HepG2 (cell line): Measurements from ENCODE around the gene MAP3K8. TPM values are rescaled to one million over a fixed set of nuclear protein-coding genes. Genes with fewer than 3 reads are reported as not detected.

Experiments
- ATAC-seq: fragments of 200-7000 bp; cut with Tn5 transposase; 3 replicates; pipeline ENCODE4 v1.9.1; 2020; ENCODE audit warnings: mild to moderate bottlenecking, moderate library complexity
- BruUV-seq: library from RNA; stranded (reverse); fragments of 400-500 nt; replicated peaks from 2 replicates; lab custom pipeline; 2021; lab: Mats Ljungman, UMichigan
- CTCF ChIA-PET: fragments of 300-600 bp; formaldehyde crosslinking; extraction: SDS; loops from one replicate; lab custom pipeline; 2021; ENCODE audit warnings: low total read pairs, inconsistent platforms, low intra/inter-chr PET ratio; lab: Yijun Ruan, JAX
- POLR2A ChIA-PET: fragments of 350-600 bp; sonication (Branson Sonifier 250); formaldehyde crosslinking; loops from one replicate; lab custom pipeline; 2020; ENCODE audit warnings: antibody characterized with exemption, inconsistent platforms; lab: Yijun Ruan, JAX
- DNase-seq: peaks from one replicate; pipeline ENCODE4 v3.0.0-alpha.2; 2015; ENCODE audit warnings: low spot score
- FAIRE-seq: peaks from 3 replicates; lab custom pipeline; 2011; peaks lifted over from hg19 to GRCh38; lab: Jason Lieb, UNC
- H2AFZ ChIP-seq: one replicate; pipeline ENCODE4 v1.6.1; 2011; ENCODE audit warnings: low read length, inconsistent platforms
- H3K27ac ChIP-seq: fragments of 300-600 bp; 3 replicates; pipeline ENCODE4 v1.8.0; 2011; ENCODE audit warnings: mixed run types, mild to moderate bottlenecking, mixed read lengths, low read length, inconsistent platforms; ENCODE audit not compliant: insufficient read depth; ENCODE audit errors: extremely low read length
- H3K27me3 ChIP-seq, 2 experiments: fragments of 200-600 bp in 1 of 2; 2 replicates in 1 of 2; 3 replicates in 1 of 2; pipeline versions ENCODE4 v1.6.0 to v1.8.0; 2011; ENCODE audit warnings: low read length in 2 of 2, mild to moderate bottlenecking in 2 of 2, moderate library complexity in 2 of 2, inconsistent platforms in 1 of 2; ENCODE audit not compliant: insufficient read depth in 2 of 2, control insufficient read depth in 1 of 2
- H3K36me3 ChIP-seq, 2 experiments: fragments of 200-600 bp in 1 of 2; replicated peaks in 1 of 2; 2 replicates in 1 of 2; 3 replicates in 1 of 2; pipeline versions ENCODE4 v1.5.1 to v1.8.0; 2011; ENCODE audit warnings: low read length in 2 of 2, inconsistent platforms in 1 of 2; ENCODE audit not compliant: insufficient read depth in 2 of 2, control insufficient read depth in 1 of 2
- H3K4me1 ChIP-seq: 2 replicates; pipeline ENCODE4 v1.5.1; 2012; ENCODE audit warnings: low read length, inconsistent platforms; ENCODE audit not compliant: insufficient read depth
- H3K4me2 ChIP-seq: 2 replicates; pipeline ENCODE4 v1.6.0; 2011; ENCODE audit warnings: low read depth, low read length, inconsistent platforms
- H3K4me3 ChIP-seq, 3 experiments: fragments of 200-600 bp in 1 of 3; sonication (generic), shearing (Covaris generic) in 1 of 3; replicated peaks in 1 of 3; 2 replicates each; pipeline ENCODE4 v1.5.1; 2011 to 2016; ENCODE audit warnings: low read length in 3 of 3, inconsistent platforms in 2 of 3, low read depth in 2 of 3, mild to moderate bottlenecking in 2 of 3, control low read depth in 1 of 3, mixed read lengths in 1 of 3; ENCODE audit not compliant: insufficient read depth in 1 of 3
- H3K79me2 ChIP-seq: one replicate; pipeline ENCODE4 v1.6.1; 2011; ENCODE audit warnings: low read length, inconsistent platforms; ENCODE audit not compliant: insufficient read depth
- H3K9ac ChIP-seq: 2 replicates; pipeline ENCODE4 v1.6.0; 2011; ENCODE audit warnings: mild to moderate bottlenecking, low read depth, low read length, inconsistent platforms; ENCODE audit not compliant: insufficient read depth
- H3K9me3 ChIP-seq: 2 replicates; pipeline ENCODE4 v1.5.1; 2012; ENCODE audit warnings: mild to moderate bottlenecking, low read length
- H4K20me1 ChIP-seq: 2 replicates; pipeline ENCODE4 v1.6.0; 2011; ENCODE audit warnings: inconsistent platforms, mild to moderate bottlenecking, low read length, moderate library complexity; ENCODE audit not compliant: insufficient read depth
- CREM ChIP-seq, 2 experiments: sonication (generic) in 1 of 2; formaldehyde crosslinking in 1 of 2; IDR thresholded peaks; 2 replicates each; pipeline versions ENCODE4 v1.4.0 to v1.6.1; 2016 to 2020; ENCODE audit warnings: antibody characterized with exemption in 1 of 2, mild to moderate bottlenecking in 1 of 2, missing genetic modification reagents in 1 of 2
- FOXA1 ChIP-seq, 2 experiments: fragments of 450-650 bp in 1 of 2; sonication (generic) in 1 of 2; formaldehyde crosslinking in 1 of 2; IDR thresholded peaks; 2 replicates each; pipeline versions ENCODE4 v1.4.0 to v1.6.1; 2016 to 2020; ENCODE audit warnings: missing genetic modification reagents in 1 of 2
- FOXO1 ChIP-seq: sonication (generic); formaldehyde crosslinking; IDR thresholded peaks from 2 replicates; pipeline ENCODE4 v1.4.0; 2020; ENCODE audit warnings: missing genetic modification reagents
- HOXA5 ChIP-seq: sonication (generic); formaldehyde crosslinking; IDR thresholded peaks from 2 replicates; pipeline ENCODE4 v1.4.0; 2020; ENCODE audit warnings: missing genetic modification reagents
- POLR2A ChIP-seq, 2 experiments: IDR thresholded peaks; 2 replicates each; pipeline ENCODE4 v1.6.1; 2011; ENCODE audit warnings: low read depth in 2 of 2, low read length in 2 of 2, mild to moderate bottlenecking in 1 of 2, moderate library complexity in 1 of 2; ENCODE audit not compliant: insufficient read depth in 1 of 2
- PRMT3 ChIP-seq: sonication (generic); formaldehyde crosslinking; IDR thresholded peaks from 2 replicates; pipeline ENCODE4 v1.8.1; 2022; ENCODE audit warnings: low read depth, mild to moderate bottlenecking, moderate library complexity, missing genetic modification reagents, borderline replicate concordance
- ZFYVE20 ChIP-seq: sonication (generic); formaldehyde crosslinking; IDR thresholded peaks from 2 replicates; pipeline ENCODE4 v1.8.0; 2023; ENCODE audit warnings: low read depth, mild to moderate bottlenecking, moderate library complexity, missing genetic modification reagents, borderline replicate concordance
- ZNF121 ChIP-seq: sonication (generic); formaldehyde crosslinking; IDR thresholded peaks from 2 replicates; pipeline ENCODE4 v1.5.0; 2020; ENCODE audit warnings: mild to moderate bottlenecking, missing genetic modification reagents
- ZNF431 ChIP-seq: sonication (generic); formaldehyde crosslinking; IDR thresholded peaks from 2 replicates; pipeline ENCODE4 v1.9.0; 2022; ENCODE audit warnings: missing genetic modification reagents, low read depth, mild to moderate bottlenecking, borderline replicate concordance
- ZNF652 ChIP-seq: IDR thresholded peaks from 2 replicates; pipeline ENCODE4 v1.6.1; 2016; ENCODE audit warnings: low read depth, borderline replicate concordance
- ZNF879 ChIP-seq: sonication (generic); formaldehyde crosslinking; IDR thresholded peaks from 2 replicates; pipeline ENCODE4 v1.8.1; 2023; ENCODE audit warnings: missing genetic modification reagents
- WGBS: methylation state at CpG from one replicate; pipeline ENCODE4 v1.1.6; 2017; ENCODE audit warnings: low lambda C conversion rate; 5-methylcytosine and 5-hydroxymethylcytosine counted together
- in situ Hi-C: cut with HindIII; loops from 2 replicates; pipeline ENCODE4 v1.10.0; 2017; ENCODE audit warnings: low pct_unique_long_range_greater_than_20kb; ENCODE audit not compliant: extremely low pct_ligation_motif_present
- intact Hi-C: fragments of 100-400 bp; cut with micrococcal nuclease; formaldehyde crosslinking; loops from one replicate; pipeline ENCODE4 v1.10.0; 2022; ENCODE audit not compliant: unreplicated experiment
- polyA plus RNA-seq, 8 experiments: library from polyadenylated mRNA; depleted of rRNA in 3 of 8; stranded (reverse) in 7 of 8; unstranded in 1 of 8; fragments of >200 nt; fragmentation: Illumina TruSeq in 4 of 8; extraction: Trizol in 4 of 8; gene quantifications; 2 replicates each; pipeline versions ENCODE4 v1.2.1 to v1.2.3, GENCODE V29; 2011 to 2016; ENCODE audit warnings: low read depth in 4 of 8, missing spikeins in 1 of 8, mixed read lengths in 1 of 8; ENCODE audit not compliant: insufficient read depth in 1 of 8
- total RNA-seq, 5 experiments: library from RNA; depleted of rRNA; stranded (reverse); fragments of >200 nt; fragmentation: Illumina TruSeq; extraction: Trizol; gene quantifications; 2 replicates each; pipeline ENCODE4 v1.2.3, GENCODE V29; 2016; ENCODE audit warnings: low read depth in 1 of 5
- TF ChIP-seq, protein P1 (sequence below): sonication (generic); formaldehyde crosslinking; IDR thresholded peaks from 2 replicates; pipeline ENCODE4 v1.4.0; 2020; ENCODE audit warnings: missing genetic modification reagents
- TF ChIP-seq, protein P2 (sequence below): sonication (generic); formaldehyde crosslinking; IDR thresholded peaks from 2 replicates; pipeline ENCODE4 v1.5.0; 2020; ENCODE audit warnings: mild to moderate bottlenecking, missing genetic modification reagents

The MAP3K8 gene
- total and polyA plus RNA-seq, 2 of the 13 experiments (the other 11 are each of a cell fraction or from before 2014, with no cell fraction given), result 19.3 to 37.9 TPM

- no peak overlapping the region for H2AFZ ChIP-seq
- FAIRE-seq, result no peak
- 98% methylated on average over 6 of the region's 6 CpGs for WGBS
- no peak overlapping the region for H3K27ac ChIP-seq
- no peaks in the 10 kb centered on the region for H3K4me1 ChIP-seq
- CTCF ChIA-PET, result no interaction called here
- H3K9ac ChIP-seq, result no peak overlapping the region
- H3K79me2 ChIP-seq, result no peaks in the 10 kb centered on the region
- TF ChIP-seq ZNF121, result 0 out of 2 replicates have a peak, but pooled peaks have one; percentile 40
- no peak for TF ChIP-seq FOXA1 (IDR thresholded peaks at IDR 0.05)
- no peak for TF ChIP-seq FOXA1 (CRISPR knock-in tag; IDR thresholded peaks at IDR 0.05)
- TF ChIP-seq, all 625 proteins: peak for 1
- no peaks in the 10 kb centered on the region for H4K20me1 ChIP-seq
- BruUV-seq, result no TSS peak
- H3K36me3 ChIP-seq, result peaks cover 22 to 79% of the 10 kb centered on the region in 2 experiments
- H3K4me3 ChIP-seq, result no peak overlapping the region
- POLR2A ChIA-PET, result interaction anchor here (1.0 kb wide), 1 partner anchor 21 kb away, joined by 3 read pairs; no protein-coding TSS in a partner anchor
- no peaks in the 10 kb centered on the region for H3K9me3 ChIP-seq
- no peaks in the 10 kb centered on the region for H3K27me3 ChIP-seq
- H3K4me2 ChIP-seq, result no peak overlapping the region
- in situ Hi-C loops (no loop called here), intact Hi-C loops (no loop called here)
- DNase-seq (no peak), ATAC-seq (no peak)
These were observed 20.0 kb downstream of the MAP3K8 start for GRCh38 chr10:30453764-30454527.

DNA sequence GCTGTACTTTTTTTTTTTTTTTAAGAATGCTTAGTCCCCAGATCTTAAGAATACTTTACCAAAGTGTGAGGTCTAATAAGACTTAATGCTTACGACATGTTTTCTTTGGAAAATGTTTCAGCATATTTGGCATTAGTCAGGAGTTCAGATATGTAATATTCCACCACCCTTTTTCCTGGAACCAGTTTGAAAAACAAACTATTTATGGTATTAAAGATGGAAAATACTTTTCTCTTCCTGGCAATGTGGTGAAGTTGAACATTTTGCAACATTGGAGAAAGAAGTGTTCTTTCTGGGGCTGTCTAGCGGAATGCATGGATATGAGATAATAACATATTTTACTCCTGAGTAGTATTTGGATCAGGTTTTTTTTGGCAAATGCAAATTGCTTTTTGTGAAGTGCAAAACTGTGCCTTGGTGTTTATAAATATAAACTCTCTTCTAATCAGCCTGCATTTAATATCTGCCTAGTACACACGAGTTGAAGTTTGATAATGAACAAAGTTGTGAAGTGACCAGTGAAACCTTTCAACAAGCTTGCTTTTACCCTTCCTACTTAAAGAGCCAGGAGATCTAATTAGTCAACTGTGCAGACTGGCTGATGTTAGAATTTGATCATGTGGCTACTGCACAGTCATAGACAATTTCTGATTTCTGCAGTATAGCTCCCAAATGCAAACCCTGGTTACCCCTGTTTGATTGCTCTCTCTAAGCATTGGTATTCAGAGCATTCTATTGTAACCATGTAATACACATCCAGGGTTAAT is 20.9 kb downstream of the MAP3K8 start:
- in situ Hi-C loops, result no loop called here
- BruUV-seq, result no TSS peak
- no peaks in the 10 kb centered on the region for H3K27me3 ChIP-seq
- H3K9me3 ChIP-seq, result no peaks in the 10 kb centered on the region
- WGBS, result 91% methylated on average over 3 of the region's 3 CpGs
- no peak overlapping the region for H3K4me2 ChIP-seq
- no peak overlapping the region for H2AFZ ChIP-seq
- CTCF ChIA-PET, result no interaction called here
- POLR2A ChIA-PET, result interaction anchor here (1.0 kb wide), 1 partner anchor 22 kb away, joined by 3 read pairs; no protein-coding TSS in a partner anchor
- H3K4me3 ChIP-seq, result no peak overlapping the region
- H3K4me1 ChIP-seq, result no peaks in the 10 kb centered on the region
- H3K36me3 ChIP-seq, result peaks cover 24 to 78% of the 10 kb centered on the region in 2 experiments
- no peaks in the 10 kb centered on the region for H3K79me2 ChIP-seq
- ATAC-seq, result no peak
- intact Hi-C loops, result no loop called here
- H4K20me1 ChIP-seq, result no peaks in the 10 kb centered on the region
- DNase-seq, result no peak
- H3K27ac ChIP-seq, result no peak overlapping the region
- H3K9ac ChIP-seq, result no peak overlapping the region
- no peak for FAIRE-seq
- TF ChIP-seq, protein P1, sequence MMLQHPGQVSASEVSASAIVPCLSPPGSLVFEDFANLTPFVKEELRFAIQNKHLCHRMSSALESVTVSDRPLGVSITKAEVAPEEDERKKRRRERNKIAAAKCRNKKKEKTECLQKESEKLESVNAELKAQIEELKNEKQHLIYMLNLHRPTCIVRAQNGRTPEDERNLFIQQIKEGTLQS (CRISPR knock-in tag), result no peak
- no peak for TF ChIP-seq ZNF431 (CRISPR knock-in tag)
- no peak for TF ChIP-seq CREM (IDR thresholded peaks at IDR 0.05)
- TF ChIP-seq CREM (CRISPR knock-in tag; IDR thresholded peaks at IDR 0.05), result no peak
- no peak for TF ChIP-seq POLR2A (IDR thresholded peaks at IDR 0.05; ENCODE audit: insufficient read depth in 1 of 2, low read depth in 2 of 2, low read length in 2 of 2)
- no peak for TF ChIP-seq FOXO1 (CRISPR knock-in tag)
- no peak for TF ChIP-seq HOXA5 (CRISPR knock-in tag)
- no peak for TF ChIP-seq ZNF879 (CRISPR knock-in tag)
- TF ChIP-seq PRMT3 (CRISPR knock-in tag), result no peak
- TF ChIP-seq ZFYVE20, result no peak
- no peak for TF ChIP-seq ZNF652
- TF ChIP-seq, protein P2, sequence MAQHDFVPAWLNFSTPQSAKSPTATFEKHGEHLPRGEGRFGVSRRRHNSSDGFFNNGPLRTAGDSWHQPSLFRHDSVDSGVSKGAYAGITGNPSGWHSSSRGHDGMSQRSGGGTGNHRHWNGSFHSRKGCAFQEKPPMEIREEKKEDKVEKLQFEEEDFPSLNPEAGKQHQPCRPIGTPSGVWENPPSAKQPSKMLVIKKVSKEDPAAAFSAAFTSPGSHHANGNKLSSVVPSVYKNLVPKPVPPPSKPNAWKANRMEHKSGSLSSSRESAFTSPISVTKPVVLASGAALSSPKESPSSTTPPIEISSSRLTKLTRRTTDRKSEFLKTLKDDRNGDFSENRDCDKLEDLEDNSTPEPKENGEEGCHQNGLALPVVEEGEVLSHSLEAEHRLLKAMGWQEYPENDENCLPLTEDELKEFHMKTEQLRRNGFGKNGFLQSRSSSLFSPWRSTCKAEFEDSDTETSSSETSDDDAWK (CRISPR knock-in tag), result no peak
